HuH-7.5 (cell line): ENCODE measurements around the gene KCNG3.
A peak's percentile ranks its signal among the peaks of the same experiment; 100 is the strongest.

Source experiments
- DNase-seq: peaks from one replicate; pipeline ENCODE4 v3.0.0; 2011; ENCODE audit warnings: low spot score

KCNG3 gene, protein sequence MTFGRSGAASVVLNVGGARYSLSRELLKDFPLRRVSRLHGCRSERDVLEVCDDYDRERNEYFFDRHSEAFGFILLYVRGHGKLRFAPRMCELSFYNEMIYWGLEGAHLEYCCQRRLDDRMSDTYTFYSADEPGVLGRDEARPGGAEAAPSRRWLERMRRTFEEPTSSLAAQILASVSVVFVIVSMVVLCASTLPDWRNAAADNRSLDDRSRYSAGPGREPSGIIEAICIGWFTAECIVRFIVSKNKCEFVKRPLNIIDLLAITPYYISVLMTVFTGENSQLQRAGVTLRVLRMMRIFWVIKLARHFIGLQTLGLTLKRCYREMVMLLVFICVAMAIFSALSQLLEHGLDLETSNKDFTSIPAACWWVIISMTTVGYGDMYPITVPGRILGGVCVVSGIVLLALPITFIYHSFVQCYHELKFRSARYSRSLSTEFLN

GRCh38 chr2:42493468-42494354 lies at the start of gene KCNG3:
TSS of gene KCNG3 (minus strand) at chr2:42493982. CDS start at chr2:42493501, 481 bp downstream.
- DNase-seq: peak; percentile 78

DNA sequence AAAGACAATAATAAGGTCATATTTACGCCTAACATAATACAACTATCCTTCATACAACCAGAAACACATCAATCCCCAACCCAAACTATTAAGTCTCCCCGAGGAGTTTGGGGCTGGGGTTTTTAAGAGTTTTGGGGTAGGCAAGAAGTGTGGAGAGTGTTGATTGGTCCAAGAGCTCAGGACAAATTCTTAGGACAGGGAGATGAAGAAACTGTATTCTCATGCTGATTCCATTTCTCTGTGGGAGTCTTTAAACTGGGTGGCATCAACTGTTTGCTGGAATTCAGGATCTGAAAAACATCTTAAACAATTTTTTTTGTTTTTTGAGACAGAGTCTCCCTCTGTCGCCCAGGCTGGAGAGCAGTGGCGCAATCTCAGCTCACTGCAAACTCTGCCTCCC lies 49.1 kb upstream of the KCNG3 start:
- DNase-seq: no peak

GRCh38 chr2:42537493-42537892 lies 43.7 kb upstream of the KCNG3 start:
- DNase-seq: no peak

DNA sequence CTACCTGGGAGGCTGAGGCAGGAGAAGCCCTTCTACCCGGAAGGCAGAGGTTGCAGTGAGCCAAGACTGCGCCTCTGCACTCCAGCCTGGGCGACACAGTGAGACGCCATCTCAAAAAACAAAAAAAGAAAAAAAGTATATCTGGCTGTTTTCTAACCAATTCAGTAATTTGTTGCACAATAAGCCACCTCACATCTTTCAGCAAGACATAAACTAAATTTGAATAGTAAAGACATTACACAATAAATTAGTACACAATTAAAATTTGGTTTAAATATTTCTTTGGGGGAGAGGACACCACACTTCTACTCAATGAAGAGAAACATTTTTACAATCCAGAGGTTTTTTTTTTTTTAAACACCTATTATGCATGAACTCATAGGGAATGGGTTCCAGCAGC lies 38.6 kb upstream of the KCNG3 start:
- DNase-seq: no peak

DNA sequence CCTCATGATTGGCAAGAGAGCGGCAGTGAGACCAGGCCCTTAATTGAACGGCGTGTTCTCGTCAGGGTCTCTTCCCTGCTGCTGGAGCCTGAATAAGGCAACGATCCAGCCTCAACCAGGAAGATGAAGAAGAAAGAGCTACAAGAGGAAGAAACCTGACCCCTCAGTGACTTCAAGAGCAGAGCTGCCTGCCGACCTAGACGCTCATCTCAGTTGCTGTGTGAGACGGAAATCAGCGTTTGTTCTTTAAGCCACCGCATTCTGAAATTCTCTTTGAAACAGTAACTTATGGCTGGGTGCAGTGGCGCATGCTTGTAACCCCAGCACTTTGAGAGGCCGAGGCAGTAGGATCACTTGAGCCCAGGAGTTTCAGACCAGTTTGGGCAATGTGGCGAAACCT lies 29.6 kb upstream of the KCNG3 start:
- DNase-seq: no peak

- DNase-seq: no peak
Observed at GRCh38 chr2:42522035-42522434, 28.3 kb upstream of the KCNG3 start.

DNA sequence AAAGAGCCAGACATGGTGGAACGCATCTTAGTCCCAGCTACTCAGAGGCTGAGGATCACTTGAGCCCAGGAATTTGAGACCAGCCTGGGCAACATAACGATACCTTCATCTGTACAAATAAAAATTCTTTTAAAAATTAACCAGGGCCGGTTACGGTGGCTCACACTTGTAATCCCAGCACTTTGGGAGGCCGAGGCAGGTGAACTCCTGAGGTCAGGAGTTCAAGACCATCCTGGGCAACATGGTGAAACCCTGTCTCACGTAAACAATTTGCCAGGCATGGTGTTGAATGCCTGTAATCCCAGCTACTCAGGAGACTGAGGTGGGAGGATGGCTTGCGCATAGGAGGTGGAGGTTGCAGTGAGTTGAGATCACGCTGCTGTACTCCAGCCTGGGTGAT lies 25.8 kb upstream of the KCNG3 start:
- no peak for DNase-seq

DNA sequence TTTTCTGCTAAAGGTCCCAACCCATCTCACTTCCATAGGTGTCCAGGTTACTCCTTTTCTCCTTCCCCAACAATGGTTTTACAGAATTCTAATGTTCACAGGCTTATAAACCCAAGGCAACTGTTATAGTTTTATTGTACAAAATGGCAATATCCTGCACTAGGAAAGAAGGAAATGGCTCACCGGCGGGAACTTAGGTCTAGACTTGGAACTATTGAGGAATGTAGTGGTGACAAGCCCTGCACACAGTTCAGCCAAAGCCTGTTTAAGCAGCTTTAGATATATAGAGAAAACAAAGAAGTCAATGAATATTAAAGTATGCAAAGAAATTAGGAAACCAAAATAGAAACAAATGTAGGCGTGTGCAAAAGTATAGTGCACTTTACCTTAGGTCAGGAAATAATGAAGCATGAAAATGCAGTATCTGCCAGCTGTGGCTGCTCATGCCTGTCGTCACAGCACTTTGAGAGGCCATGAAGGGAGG lies 22.7 kb upstream of the KCNG3 start:
- no peak for DNase-seq

GRCh38 chr2:42513252-42513918 lies 19.6 kb upstream of the KCNG3 start:
- DNase-seq: peak; percentile 36

GRCh38 chr2:42510608-42511243 lies 16.9 kb upstream of the KCNG3 start:
- no peak for DNase-seq

DNA sequence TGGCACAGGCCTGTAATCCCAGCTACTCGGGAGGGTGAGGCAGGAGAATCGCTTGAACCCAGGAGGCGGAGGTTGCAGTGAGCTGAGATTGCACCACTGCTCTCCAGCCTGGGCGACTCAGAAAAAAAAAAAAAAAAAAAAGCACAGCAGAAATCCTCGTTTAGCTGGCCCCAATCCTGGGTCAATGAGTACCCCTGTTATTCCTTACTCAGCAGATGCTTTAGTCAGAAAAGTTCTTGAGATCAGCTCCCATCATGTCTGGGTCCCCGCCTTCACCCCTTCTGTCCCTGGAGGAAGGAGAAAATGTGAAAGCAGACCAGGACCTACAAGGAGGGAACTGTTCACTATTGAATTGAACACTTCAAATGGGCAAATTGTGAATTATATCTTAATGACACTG lies 16.4 kb upstream of the KCNG3 start:
- no peak for DNase-seq

DNA sequence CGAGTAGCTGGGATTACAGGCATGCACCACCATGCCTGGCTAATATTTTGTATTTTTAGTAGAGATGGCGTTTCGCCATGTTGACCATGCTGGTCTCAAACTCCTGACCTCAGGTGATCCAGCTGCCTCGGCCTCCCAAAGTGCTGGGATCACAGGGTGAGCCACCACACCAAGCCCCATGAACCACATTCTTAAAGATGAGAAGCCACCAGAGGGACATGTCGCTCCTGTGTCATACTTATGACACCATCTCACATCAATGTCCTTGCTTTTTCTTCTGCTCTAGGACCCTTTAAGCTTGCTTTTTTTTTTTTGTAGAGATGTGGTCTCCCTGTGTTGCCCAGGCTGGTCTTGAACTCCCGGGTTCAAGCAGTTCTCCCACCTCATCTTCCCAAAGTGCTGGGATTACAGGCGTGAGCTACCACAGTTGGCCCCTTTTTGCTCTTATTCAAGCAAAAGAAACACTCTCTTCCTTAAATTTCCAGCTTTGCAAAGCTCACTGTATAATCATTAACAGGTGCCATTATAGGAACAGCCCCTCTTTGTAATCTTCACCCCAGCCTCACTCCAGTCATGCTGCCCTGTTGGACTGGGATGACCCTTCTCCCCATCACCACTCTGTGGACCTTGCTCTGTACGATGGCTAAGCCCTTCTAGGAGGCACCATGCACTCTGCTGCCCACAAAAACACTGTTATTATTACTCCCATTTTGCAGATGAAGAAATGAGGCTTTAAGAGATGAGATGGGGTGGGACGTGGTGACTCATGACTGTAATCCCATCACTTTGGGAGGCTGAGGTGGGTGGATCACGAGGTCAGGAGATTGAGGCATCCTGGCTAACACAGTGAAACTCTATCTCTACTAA lies 10.8 kb upstream of the KCNG3 start:
- no peak for DNase-seq

DNA sequence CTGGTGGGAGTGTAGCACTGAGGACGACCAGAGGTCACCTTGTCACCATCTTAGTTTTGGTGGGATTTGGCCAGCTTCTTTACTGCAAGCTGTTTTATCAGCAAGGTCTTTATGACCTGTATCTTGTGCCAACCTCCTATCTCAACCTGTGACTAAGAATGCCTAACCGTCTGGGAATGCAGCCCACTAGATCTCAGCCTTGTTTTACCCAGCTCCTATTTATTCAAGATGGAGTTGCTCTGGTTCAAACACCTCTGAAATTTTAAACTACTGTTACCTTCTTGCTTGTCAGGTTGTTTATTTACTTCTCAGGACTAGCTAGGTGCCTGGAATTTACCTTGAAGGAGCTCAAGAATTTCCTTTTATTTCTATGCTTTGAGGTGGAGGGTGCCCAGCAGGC lies 9.5 kb upstream of the KCNG3 start:
- no peak for DNase-seq

- DNase-seq: no peak
Observed at GRCh38 chr2:42498497-42498896, 4.7 kb upstream of the KCNG3 start.

GRCh38 chr2:42495611-42496010 lies 1.8 kb upstream of the KCNG3 start:
- no peak for DNase-seq

- no peak for DNase-seq
Observed at GRCh38 chr2:42495234-42495581, 1.4 kb upstream of the KCNG3 start.

DNA sequence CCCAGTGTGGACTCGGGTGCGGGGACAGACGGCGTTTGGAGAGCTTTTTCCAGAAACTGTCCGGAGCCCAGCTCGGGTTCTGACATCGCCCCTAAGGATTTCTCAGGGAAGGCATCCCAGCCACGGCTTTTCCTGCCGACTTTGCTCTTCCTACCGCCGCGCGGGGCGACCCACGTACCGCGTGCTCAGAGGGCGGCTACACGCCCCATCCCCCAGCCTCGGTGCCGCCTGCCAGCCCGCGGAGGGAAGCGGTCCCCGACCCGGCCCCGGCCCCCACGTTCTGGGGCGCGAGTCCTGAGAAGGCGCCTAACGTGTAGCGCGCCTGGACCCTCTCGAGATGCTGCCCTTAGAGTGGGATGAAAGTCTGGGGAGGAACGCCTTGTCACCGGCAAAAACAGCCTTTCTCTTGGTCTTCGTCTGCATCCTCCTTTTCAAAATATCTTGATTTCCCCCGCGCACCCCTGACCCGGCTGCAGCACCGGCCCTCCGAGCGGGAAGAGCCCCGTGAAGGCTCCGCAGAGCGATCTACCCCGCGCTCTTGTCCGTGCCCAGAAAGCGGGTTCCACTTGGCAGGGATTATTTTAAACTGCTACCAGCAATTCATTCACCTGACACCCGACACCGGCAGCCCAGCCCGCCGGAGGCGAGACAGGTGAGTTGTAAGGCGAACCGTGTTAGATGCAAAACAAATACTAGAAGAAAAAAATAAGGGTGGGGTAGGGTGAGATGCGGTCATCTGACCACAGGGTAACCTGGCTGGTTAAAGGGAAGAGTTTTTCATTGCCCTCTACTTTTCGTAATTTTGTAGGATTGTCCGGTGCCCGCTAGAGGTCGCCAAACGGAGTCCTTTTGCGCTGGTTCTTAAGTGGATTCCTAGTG lies 812 bp upstream of the KCNG3 start:
- DNase-seq: peak; percentile 77

DNA sequence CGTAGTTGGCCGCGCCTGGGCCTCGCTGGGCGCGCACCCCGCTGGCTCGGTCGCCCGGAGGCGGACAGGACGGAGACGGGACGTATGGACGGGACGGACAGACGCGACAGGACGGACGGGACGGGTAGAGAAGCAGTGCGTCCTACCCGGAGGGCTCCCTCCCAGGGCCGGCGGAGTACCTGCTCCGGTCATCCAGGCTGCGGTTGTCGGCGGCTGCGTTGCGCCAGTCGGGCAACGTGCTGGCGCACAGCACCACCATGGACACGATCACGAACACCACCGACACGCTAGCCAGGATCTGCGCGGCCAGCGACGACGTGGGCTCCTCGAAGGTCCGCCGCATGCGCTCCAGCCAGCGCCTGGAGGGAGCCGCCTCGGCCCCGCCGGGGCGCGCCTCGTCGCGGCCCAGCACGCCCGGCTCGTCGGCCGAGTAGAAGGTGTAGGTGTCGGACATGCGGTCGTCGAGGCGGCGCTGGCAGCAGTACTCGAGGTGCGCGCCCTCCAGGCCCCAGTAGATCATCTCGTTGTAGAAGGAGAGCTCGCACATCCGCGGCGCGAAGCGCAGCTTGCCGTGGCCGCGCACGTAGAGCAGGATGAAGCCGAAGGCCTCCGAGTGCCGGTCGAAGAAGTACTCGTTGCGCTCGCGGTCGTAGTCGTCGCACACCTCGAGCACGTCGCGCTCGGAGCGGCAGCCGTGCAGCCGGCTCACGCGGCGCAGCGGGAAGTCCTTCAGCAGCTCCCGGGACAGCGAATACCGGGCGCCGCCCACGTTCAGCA lies 903 bp downstream of the KCNG3 start:
- no peak for DNase-seq

DNA sequence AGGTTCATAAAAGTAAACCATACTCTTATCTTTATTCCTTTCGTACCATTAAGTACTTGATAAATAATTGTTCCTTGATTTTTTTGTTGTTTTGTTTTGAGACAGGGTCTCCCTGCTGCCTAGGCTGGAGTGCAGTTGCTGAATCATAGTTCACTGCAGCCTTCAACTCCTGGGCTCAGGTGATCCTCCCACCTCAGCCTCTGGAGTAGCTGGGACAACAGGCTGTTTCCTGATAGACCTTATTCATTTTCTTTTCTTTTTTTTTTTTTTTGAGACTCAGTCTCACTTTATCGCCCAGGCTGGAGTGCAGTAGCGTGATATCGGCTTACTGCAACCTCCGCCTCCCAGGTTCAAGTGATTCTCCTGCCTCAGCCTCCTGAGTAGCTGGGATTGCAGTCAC lies 5.5 kb downstream of the KCNG3 start:
- no peak for DNase-seq
